NCI-H226 (cell line): ENCODE measurements around the gene COL7A1.
"Not testable (repeated sequence)": the region's sequence is repeated elsewhere in the genome, so short reads cannot be mapped to it uniquely, and the experiment has no call there.

ENCODE experiments used
- DNase-seq: peaks from one replicate; pipeline ENCODE4 v3.0.0-alpha.2; 2015

Gene COL7A1

DNA sequence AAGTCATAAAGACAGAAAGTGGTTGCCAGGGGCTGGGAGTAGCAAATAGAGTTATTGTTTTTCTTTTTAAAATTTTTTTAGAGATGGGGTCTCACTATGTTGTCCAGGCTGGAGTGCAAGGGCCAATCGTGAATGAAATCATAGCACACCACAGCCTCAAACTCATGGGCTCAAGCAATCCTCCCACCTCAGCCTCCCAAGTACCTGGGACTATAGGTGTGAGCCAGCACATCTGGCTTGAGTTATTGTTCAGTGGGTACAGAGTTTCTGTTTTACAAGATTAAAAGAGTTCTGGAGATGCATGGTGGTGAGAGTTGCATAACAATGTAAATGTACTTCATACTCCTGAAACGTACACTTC is 62.2 kb downstream of the COL7A1 start:
- DNase-seq = no peak

- DNase-seq = no peak
Observed at GRCh38 chr3:48532271-48532976, 62.7 kb downstream of the COL7A1 start.

GRCh38 chr3:48530701-48531100 is 64.4 kb downstream of the COL7A1 start:
- DNase-seq = not testable (repeated sequence)

DNA sequence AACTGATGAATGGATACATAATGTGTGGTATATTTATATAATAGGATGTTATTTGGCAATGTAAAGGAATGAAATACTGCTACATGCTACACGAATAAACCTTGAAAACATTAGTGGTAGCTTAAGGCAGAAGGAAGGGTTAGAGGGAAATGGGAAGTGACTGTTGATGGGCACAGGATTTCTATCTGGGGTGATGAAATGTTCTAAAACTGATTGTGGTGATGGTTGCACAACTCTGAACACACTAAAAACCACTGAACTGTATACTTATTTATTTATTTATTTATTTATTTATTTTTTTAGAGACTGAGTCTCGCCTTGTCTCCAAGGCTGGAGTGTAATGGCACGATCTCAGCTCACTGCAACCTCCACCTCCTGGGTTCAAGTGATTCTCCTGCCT is 66.4 kb downstream of the COL7A1 start:
- DNase-seq = no peak

DNA sequence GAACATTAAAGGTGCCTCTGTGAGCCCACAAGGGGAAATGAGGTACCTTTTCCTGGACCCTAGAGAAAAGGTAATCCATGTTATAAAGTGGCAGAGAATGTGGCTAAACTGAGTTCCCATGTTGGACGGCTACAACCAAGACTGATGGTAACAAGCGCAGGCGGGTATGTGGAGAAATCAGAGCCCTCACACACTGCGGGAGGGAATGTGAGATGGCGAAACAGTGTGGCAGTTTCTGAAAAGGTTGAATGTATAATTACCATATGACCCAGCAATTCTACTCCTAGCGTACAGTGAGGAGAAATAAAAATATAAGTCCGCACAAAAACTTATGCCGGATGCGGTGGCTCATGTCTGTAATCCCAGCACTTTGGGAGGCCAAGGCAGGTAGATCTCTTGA is 67.1 kb downstream of the COL7A1 start:
- no peak for DNase-seq

DNA sequence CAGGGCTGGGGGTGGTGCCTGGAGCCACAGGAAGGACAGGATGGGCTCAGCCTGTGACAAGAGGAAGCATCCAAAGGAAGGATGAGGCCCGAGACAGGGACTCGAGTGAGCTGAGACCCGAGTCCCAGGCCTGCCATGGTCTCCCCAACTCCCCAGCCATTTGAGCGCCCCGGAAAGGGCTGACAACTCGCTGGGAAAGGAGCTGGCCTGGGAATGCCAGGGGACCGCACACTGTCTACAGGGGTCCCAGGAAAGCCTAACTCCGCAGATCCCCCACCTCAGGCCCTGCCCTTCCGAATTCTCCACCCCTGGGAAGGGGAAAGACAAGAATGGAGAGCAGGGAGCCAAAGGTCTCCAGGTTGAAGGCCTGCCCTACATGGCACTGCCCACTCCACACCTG is 70.2 kb downstream of the COL7A1 start:
- DNase-seq = no peak

DNA sequence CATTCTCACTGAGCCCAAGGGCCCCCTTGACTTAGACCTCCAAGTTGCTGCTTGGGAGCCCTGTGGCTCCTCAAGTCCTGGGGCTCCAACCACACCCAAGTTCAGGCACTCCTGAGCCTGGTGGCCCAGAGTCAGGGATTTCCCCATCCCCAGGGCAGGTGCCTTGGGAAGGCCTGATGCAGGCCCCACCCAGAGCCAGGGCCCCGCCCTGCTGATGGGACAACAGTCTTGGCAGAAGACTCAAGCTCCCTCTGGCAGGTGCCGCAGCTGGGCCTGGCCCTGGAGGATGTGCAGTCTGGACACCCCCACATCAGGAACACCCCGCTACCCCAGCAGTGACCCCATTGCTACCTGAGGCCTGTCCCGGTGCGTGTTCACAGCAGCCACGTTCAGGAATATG is 73.5 kb downstream of the COL7A1 start:
- DNase-seq = no peak

DNA sequence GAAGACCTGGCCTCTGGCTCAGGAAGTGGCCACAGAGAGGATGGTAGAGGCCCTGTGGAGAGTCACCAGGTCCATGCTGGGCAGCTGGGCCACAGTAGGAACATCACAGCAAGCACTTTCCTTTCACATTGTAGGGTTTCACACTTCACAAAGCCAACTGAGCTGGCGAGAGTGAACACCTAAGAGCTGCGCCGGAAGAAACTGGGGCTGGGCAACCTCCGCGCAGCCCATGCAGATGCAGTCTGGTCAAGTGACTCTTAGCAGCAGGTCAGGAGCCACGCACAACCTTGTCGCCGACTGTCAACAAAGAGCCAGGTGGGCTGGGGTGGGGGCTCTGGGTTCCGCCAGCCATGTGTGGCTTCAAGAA is 75.9 kb downstream of the COL7A1 start:
- DNase-seq = no peak

GRCh38 chr3:48518638-48519276 is 76.4 kb downstream of the COL7A1 start:
- no peak for DNase-seq

- no peak for DNase-seq
Observed at GRCh38 chr3:48518069-48518468, 77.1 kb downstream of the COL7A1 start.

GRCh38 chr3:48516571-48516970 is 78.6 kb downstream of the COL7A1 start:
- no peak for DNase-seq

GRCh38 chr3:48514431-48515227 is 80.5 kb downstream of the COL7A1 start:
- no peak for DNase-seq
